ENCODE data around the gene ARL15. TPM values are rescaled to one million over a fixed set of nuclear protein-coding genes. Genes with fewer than 3 reads are reported as not detected.
A peak's percentile ranks its signal among the peaks of the same experiment; 100 is the strongest.

The ARL15 gene
- total and polyA plus RNA-seq, 2 donors (not counting 1 experiment from before 2014, with no cell fraction given), result 5.8 to 20.5 TPM

DNA sequence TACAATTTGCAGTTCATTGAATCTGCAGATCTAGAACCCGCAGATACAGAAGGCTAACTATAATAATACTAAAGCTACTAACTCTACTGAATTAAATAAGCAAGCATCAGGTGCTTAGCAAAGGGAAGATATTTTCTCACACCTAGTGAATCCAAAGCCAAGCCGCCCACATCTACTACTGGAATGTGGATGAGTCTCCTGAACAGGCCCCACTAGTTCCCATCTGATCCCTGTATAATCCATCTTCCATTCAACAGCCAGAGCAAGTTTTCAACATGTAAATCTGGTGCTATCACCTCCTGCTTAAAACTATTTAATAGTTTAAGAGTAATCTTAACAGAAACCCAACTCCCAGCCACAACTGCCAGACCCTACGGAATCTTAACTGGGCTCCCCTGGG lies 18.9 kb downstream of the ARL15 start:
- Mint-ChIP-seq H3K27ac (no peak overlapping the region), H3K9me3 (ENCODE audit: insufficient read depth) (peaks cover 2% of the 10 kb centered on the region), H3K4me1 (peaks cover 48% of the 10 kb centered on the region), H3K27me3 (no peaks in the 10 kb centered on the region), H3K4me3 (no peak overlapping the region)
- peaks cover 75% of the 10 kb centered on the region for H3K79me2 ChIP-seq (ENCODE audit: control insufficient read depth, insufficient read depth, low read length)
- peaks cover 50% of the 10 kb centered on the region for H4K20me1 ChIP-seq (ENCODE audit: control insufficient read depth, insufficient read depth, low read length, poor library complexity, severe bottlenecking)
- no peaks in the 10 kb centered on the region for H3K27me3 ChIP-seq (replicated peaks in 1 of 4; ENCODE audit: control extremely low read depth in 1 of 4, control insufficient read depth in 3 of 4, insufficient read depth in 4 of 4, low read length in 3 of 4)
- ChIA-PET POLR2A (no interaction called here), CTCF (no interaction called here)
- intact Hi-C loops (cut with micrococcal nuclease), result no loop called here
- H3K9me3 ChIP-seq (ENCODE audit: control extremely low read depth in 1 of 3, control insufficient read depth in 2 of 3, insufficient read depth in 1 of 3, low read length in 2 of 3), result peaks cover 2 to 11% (median 4%) of the 10 kb centered on the region in 3 donors
- no peaks in the 10 kb centered on the region for H3K36me3 ChIP-seq (replicated peaks in 1 of 2; ENCODE audit: control extremely low read depth in 1 of 2, control insufficient read depth in 1 of 2, extremely low read depth in 1 of 2, insufficient read depth in 2 of 2, low read length in 1 of 2)
- ATAC-seq (ENCODE audit: low read depth) (no peak), DNase-seq (no peak)
- H2AFZ ChIP-seq (ENCODE audit: insufficient read depth, low read depth, low read length, poor library complexity, severe bottlenecking), result no peak overlapping the region
- H3K27ac ChIP-seq (ENCODE audit: low read length in 2 of 2), result no peak overlapping the region
- H3K4me2 ChIP-seq (replicated peaks; ENCODE audit: low read depth, low read length, poor library complexity, severe bottlenecking), result no peak overlapping the region
- WGBS (ENCODE audit: insufficient coverage), result 25% methylated on average over 1 of the region's 3 CpGs
- H3K4me1 ChIP-seq (ENCODE audit: control insufficient read depth in 2 of 2, insufficient read depth in 2 of 2, low read length in 2 of 2), result peaks cover 4 to 10% of the 10 kb centered on the region in 2 donors
- no peak overlapping the region for H3K9ac ChIP-seq (ENCODE audit: low read length)
- no peak overlapping the region for H3K4me3 ChIP-seq (ENCODE audit: control extremely low read depth in 1 of 5, extremely low read depth in 1 of 5, insufficient read depth in 1 of 5, low read depth in 2 of 5, low read length in 4 of 5)
- no peak for TF ChIP-seq CTCF (IDR thresholded peaks at IDR 0.05)

DNA sequence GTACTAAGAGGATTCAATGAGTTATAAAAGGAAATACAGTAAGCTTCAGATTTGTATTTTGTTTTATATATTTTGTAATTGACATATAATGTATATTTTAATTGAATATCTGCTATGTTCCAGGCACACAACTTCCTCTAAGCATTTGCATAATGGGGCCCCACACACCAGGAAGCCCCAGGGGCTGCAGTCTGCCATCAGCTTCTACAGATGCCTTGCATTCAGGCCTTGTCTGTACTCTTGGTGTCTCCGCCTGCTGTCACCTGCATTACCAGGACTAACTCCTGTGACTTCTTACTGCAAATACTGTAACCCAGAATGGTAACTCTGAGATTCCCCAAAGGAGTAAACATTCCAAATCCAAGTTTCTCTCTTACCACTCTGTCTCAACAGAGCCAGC lies 20.6 kb downstream of the ARL15 start:
- Histone ChIP-seq H3K4me3 (ENCODE audit: control extremely low read depth in 1 of 5, extremely low read depth in 1 of 5, insufficient read depth in 1 of 5, low read depth in 2 of 5, low read length in 4 of 5) (no peak overlapping the region), H3K79me2 (ENCODE audit: control insufficient read depth, insufficient read depth, low read length) (peaks cover 60% of the 10 kb centered on the region), H2AFZ (ENCODE audit: insufficient read depth, low read depth, low read length, poor library complexity, severe bottlenecking) (no peak overlapping the region), H3K4me1 (ENCODE audit: control insufficient read depth in 2 of 2, insufficient read depth in 2 of 2, low read length in 2 of 2) (peaks cover 4 to 8% of the 10 kb centered on the region in 2 donors), H3K27me3 (replicated peaks in 1 of 4; ENCODE audit: control extremely low read depth in 1 of 4, control insufficient read depth in 3 of 4, insufficient read depth in 4 of 4, low read length in 3 of 4) (no peaks in the 10 kb centered on the region), H3K9me3 (ENCODE audit: control extremely low read depth in 1 of 3, control insufficient read depth in 2 of 3, insufficient read depth in 1 of 3, low read length in 2 of 3) (peaks cover 2 to 11% (median 4%) of the 10 kb centered on the region in 3 donors), H4K20me1 (ENCODE audit: control insufficient read depth, insufficient read depth, low read length, poor library complexity, severe bottlenecking) (peaks cover 34% of the 10 kb centered on the region), H3K36me3 (replicated peaks in 1 of 2; ENCODE audit: control extremely low read depth in 1 of 2, control insufficient read depth in 1 of 2, extremely low read depth in 1 of 2, insufficient read depth in 2 of 2, low read length in 1 of 2) (no peaks in the 10 kb centered on the region), H3K27ac (ENCODE audit: low read length in 2 of 2) (no peak overlapping the region), H3K9ac (ENCODE audit: low read length) (no peak overlapping the region), H3K4me2 (replicated peaks; ENCODE audit: low read depth, low read length, poor library complexity, severe bottlenecking) (no peak overlapping the region)
- DNase-seq, result no peak
- no peak for TF ChIP-seq EZH2 (IDR thresholded peaks at IDR 0.05; ENCODE audit: borderline replicate concordance, insufficient read depth, low read depth, low read length, poor library complexity, severe bottlenecking)
- ChIA-PET POLR2A (no interaction called here), CTCF (no interaction called here)
- intact Hi-C loops (cut with micrococcal nuclease), result loop anchor here (1.0 kb wide), 1 partner anchor 45 kb away; no protein-coding TSS in a partner anchor
- WGBS (ENCODE audit: insufficient coverage), result 100% methylated on average over 1 of the region's 1 CpG
- H3K9me3 Mint-ChIP-seq (ENCODE audit: insufficient read depth), result peaks cover 2% of the 10 kb centered on the region
- H3K4me1 Mint-ChIP-seq, result peaks cover 35% of the 10 kb centered on the region
- H3K4me3 Mint-ChIP-seq, result peak overlapping the region; percentile 21
- no peak overlapping the region for H3K27ac Mint-ChIP-seq
- peak; percentile 28 for ATAC-seq (ENCODE audit: low read depth)
- no peaks in the 10 kb centered on the region for H3K27me3 Mint-ChIP-seq

Data from B cell (primary cell).